Measurements from ENCODE around the gene TGM2.
A peak's percentile ranks its signal among the peaks of the same experiment; 100 is the strongest.

TGM2 gene

DNA sequence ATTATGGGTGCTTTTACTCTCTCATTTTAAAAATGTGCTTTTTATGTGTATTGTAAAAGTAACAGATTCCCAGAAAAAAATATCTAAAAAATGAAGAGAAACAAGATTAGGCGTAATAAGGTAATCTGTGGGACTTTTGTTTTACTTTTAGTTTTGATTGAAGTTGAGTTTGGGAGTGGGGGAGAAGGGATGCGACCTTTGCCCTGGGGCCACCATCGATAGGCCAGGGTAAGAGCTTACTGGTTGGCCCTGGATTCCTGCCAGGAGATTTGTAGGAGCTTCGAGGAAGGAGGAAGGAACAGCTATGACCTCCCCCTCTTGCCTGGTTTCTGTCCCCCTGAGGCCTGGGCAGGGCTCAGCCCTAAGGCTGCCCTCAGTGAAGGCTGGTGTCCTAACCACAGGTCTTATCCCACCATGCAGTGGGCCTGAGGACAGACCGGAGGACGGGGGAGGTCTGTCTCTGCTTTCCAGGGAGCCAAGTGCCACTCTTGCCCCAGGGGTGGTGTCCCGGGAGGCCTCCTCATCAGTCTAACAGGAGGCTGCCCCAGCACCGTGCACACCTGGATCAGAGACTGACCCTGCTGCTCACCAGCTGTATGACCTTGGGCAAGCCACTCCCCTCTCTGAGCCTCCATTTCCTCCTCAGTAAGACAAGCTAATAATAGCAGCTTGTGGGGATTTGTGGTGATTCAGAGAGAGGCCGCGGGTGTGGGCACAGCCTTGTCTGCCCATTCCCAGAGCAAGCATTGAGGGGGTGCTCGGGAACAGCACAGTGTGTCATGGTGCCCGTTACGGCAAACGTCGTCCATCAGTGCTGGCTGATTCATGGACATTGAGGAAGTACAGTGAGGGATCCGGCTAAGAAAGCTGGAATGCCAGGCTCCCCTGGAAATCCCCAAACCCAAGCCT, 21.2 kb downstream of the TGM2 start:
- H3K4me2 ChIP-seq (ENCODE audit: low read depth, low read length): peak overlapping the region; percentile 44
- H3K27ac ChIP-seq (ENCODE audit: low read length): peak overlapping the region; percentile 17; the same call in 1 of the 2 replicates
- H3K79me2 ChIP-seq (ENCODE audit: low read length): no peaks in the 10 kb centered on the region
- H3K4me3 ChIP-seq (ENCODE audit: low read length): no peak overlapping the region
- H3K9me3 ChIP-seq (replicated peaks; ENCODE audit: insufficient read depth, low read length): no peaks in the 10 kb centered on the region
- no peaks in the 10 kb centered on the region for H3K27me3 ChIP-seq (replicated peaks; ENCODE audit: insufficient read depth, low read length)
- peak overlapping the region; percentile 10; the same call in 1 of the 2 replicates for H3K9ac ChIP-seq (ENCODE audit: low read length)
- peak overlapping the region; percentile 81 for H2AFZ ChIP-seq (ENCODE audit: low read length)
- H4K20me1 ChIP-seq (ENCODE audit: insufficient read depth, low read length): no peaks in the 10 kb centered on the region
- no peaks in the 10 kb centered on the region for H3K9me2 ChIP-seq (replicated peaks; ENCODE audit: insufficient read depth, low read length)
- TF ChIP-seq, protein P1, sequence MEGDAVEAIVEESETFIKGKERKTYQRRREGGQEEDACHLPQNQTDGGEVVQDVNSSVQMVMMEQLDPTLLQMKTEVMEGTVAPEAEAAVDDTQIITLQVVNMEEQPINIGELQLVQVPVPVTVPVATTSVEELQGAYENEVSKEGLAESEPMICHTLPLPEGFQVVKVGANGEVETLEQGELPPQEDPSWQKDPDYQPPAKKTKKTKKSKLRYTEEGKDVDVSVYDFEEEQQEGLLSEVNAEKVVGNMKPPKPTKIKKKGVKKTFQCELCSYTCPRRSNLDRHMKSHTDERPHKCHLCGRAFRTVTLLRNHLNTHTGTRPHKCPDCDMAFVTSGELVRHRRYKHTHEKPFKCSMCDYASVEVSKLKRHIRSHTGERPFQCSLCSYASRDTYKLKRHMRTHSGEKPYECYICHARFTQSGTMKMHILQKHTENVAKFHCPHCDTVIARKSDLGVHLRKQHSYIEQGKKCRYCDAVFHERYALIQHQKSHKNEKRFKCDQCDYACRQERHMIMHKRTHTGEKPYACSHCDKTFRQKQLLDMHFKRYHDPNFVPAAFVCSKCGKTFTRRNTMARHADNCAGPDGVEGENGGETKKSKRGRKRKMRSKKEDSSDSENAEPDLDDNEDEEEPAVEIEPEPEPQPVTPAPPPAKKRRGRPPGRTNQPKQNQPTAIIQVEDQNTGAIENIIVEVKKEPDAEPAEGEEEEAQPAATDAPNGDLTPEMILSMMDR (IDR thresholded peaks at IDR 0.05; ENCODE audit: low read length): no peak
- TF ChIP-seq EZH2phosphoT487 (IDR thresholded peaks at IDR 0.05; ENCODE audit: low read length) (no peak), EZH2 (optimal IDR thresholded peaks at IDR 0.05; ENCODE audit: low read depth, low read length) (no peak)
- H3F3A ChIP-seq (ENCODE audit: insufficient read depth, low read length): no peaks in the 10 kb centered on the region
- no peaks in the 10 kb centered on the region for H3K36me3 ChIP-seq (replicated peaks; ENCODE audit: insufficient read depth, low read length)
- DNase-seq: peak; percentile 69
- H3K4me1 ChIP-seq (ENCODE audit: low read length): peaks cover 18% of the 10 kb centered on the region

DNA sequence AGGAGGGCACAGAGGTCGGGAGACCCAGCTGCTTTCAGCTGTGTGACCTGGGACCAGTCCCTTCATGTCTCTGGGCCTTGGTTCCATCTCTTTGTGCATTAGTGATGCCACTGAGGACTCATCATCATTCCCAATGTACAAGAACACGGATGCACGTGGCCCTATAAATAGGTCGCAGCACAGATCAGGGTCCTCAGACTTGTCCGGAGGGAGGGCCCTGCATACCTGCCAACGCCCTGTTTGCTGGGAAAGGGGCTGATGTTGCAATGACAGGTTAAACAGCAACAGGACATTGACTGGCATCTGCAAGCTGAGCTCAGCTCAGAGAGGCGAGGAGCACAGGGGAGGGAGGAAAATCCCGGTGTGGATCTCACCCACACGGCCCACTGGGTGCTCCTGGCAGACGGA, 21.8 kb downstream of the TGM2 start:
- no peak for TF ChIP-seq EZH2phosphoT487 (IDR thresholded peaks at IDR 0.05; ENCODE audit: low read length)
- TF ChIP-seq, protein P1 (IDR thresholded peaks at IDR 0.05; ENCODE audit: low read length): no peak
- H3F3A ChIP-seq (ENCODE audit: insufficient read depth, low read length): no peaks in the 10 kb centered on the region

DNA sequence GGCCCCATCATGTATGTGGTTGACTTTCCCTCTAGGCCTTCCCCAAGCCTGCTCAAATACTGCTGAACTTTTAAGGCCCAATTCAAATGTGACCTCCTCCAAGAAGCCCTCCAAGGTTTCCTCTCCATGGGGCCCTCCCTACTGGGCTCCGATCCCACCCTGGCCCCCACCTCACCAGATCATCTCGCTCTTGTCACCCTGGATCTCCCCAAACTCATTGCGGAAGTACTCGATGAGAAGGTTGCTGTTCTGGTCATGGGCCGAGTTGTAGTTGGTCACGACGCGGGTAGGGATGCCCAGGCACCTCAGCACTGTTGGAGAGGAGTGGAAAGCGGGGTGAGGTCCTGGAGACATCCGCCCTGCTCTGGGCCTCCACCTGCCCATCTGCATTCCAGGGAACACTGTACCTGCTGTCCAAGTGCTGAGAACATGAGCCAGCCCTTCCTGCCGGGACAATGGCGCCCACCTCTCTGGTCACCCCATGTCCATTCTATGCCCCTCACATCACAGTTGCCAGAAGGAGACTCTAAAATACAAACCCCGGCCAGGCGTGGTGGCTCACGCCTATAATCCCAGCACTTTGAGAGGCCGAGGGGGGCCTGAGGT, 23.1 kb downstream of the TGM2 start:
- Histone ChIP-seq H3K79me2 (ENCODE audit: low read length) (no peaks in the 10 kb centered on the region), H3K4me1 (ENCODE audit: low read length) (peaks cover 18% of the 10 kb centered on the region), H3K9me3 (replicated peaks; ENCODE audit: insufficient read depth, low read length) (no peaks in the 10 kb centered on the region), H3K27ac (ENCODE audit: low read length) (no peak overlapping the region), H2AFZ (ENCODE audit: low read length) (no peak overlapping the region), H3K27me3 (replicated peaks; ENCODE audit: insufficient read depth, low read length) (no peaks in the 10 kb centered on the region), H3K4me2 (ENCODE audit: low read depth, low read length) (no peak overlapping the region), H4K20me1 (ENCODE audit: insufficient read depth, low read length) (no peaks in the 10 kb centered on the region), H3F3A (ENCODE audit: insufficient read depth, low read length) (no peaks in the 10 kb centered on the region), H3K36me3 (replicated peaks; ENCODE audit: insufficient read depth, low read length) (no peaks in the 10 kb centered on the region), H3K9me2 (replicated peaks; ENCODE audit: insufficient read depth, low read length) (no peaks in the 10 kb centered on the region), H3K4me3 (ENCODE audit: low read length) (no peak overlapping the region), H3K9ac (ENCODE audit: low read length) (no peak overlapping the region)
- TF ChIP-seq EZH2phosphoT487 (IDR thresholded peaks at IDR 0.05; ENCODE audit: low read length): no peak
- TF ChIP-seq, protein P1 (IDR thresholded peaks at IDR 0.05; ENCODE audit: low read length): no peak
- no peak for DNase-seq

More for the DNA sequence above, 21.8 kb downstream of the TGM2 start:
- no peaks in the 10 kb centered on the region for H3K36me3 ChIP-seq (replicated peaks; ENCODE audit: insufficient read depth, low read length)
- H2AFZ ChIP-seq (ENCODE audit: low read length): peak overlapping the region; percentile 81
- H3K79me2 ChIP-seq (ENCODE audit: low read length): no peaks in the 10 kb centered on the region
- no peak overlapping the region for H3K9ac ChIP-seq (ENCODE audit: low read length)
- H3K9me3 ChIP-seq (replicated peaks; ENCODE audit: insufficient read depth, low read length): no peaks in the 10 kb centered on the region
- no peak overlapping the region for H3K4me3 ChIP-seq (ENCODE audit: low read length)
- no peak for DNase-seq
- H3K4me2 ChIP-seq (ENCODE audit: low read depth, low read length): peak overlapping the region; percentile 44
- H4K20me1 ChIP-seq (ENCODE audit: insufficient read depth, low read length): no peaks in the 10 kb centered on the region
- peaks cover 18% of the 10 kb centered on the region for H3K4me1 ChIP-seq (ENCODE audit: low read length)
- H3K27ac ChIP-seq (ENCODE audit: low read length): no peak overlapping the region
- no peaks in the 10 kb centered on the region for H3K27me3 ChIP-seq (replicated peaks; ENCODE audit: insufficient read depth, low read length)
- H3K9me2 ChIP-seq (replicated peaks; ENCODE audit: insufficient read depth, low read length): no peaks in the 10 kb centered on the region
